ENCODE data around the gene TESK2.
"Not testable (repeated sequence)": the region's sequence is repeated elsewhere in the genome, so short reads cannot be mapped to it uniquely, and the experiment has no call there.

TESK2 gene, protein sequence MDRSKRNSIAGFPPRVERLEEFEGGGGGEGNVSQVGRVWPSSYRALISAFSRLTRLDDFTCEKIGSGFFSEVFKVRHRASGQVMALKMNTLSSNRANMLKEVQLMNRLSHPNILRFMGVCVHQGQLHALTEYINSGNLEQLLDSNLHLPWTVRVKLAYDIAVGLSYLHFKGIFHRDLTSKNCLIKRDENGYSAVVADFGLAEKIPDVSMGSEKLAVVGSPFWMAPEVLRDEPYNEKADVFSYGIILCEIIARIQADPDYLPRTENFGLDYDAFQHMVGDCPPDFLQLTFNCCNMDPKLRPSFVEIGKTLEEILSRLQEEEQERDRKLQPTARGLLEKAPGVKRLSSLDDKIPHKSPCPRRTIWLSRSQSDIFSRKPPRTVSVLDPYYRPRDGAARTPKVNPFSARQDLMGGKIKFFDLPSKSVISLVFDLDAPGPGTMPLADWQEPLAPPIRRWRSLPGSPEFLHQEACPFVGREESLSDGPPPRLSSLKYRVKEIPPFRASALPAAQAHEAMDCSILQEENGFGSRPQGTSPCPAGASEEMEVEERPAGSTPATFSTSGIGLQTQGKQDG

DNA sequence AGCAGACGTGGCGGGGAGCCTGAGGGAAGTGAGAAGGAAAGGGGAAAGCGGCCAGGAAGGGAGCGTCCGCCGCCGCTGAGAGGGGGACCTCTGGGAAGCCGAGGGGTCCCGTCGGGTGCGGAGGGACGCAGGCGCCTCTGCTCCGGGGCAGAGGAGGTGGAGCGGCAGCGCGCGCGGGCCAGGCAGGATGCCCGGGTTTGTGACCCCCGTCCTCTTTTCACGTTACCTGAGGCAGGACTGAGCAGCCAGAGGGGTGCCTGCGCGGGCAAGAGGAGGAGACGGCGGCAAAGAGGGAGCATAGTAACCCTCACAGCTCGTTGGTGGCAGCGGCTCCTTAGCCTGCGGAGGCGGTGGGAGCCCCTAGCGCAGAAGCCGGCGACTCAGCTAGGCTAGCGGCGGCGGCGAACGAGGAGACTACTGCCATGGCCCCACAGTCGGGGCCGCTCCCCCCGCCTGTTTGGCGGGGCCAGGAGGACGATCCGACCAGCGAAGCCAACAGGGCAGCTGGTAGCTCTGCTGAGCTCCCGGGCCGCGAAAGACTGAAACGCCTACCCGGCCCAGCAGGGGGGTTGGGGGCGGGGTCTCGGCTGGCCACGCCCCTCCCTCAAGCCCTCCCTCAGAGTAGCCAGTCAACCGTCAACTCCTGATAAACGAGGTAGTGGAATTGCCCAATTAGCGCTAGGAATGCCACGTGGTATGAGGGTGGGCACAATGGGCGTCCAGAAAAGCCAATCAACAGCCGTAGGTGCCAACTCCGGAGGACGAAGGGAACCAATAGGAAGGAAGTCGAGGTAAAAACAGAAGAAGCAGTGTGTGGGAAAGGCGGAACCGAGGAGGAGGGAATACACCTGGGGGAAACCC is at the start of gene TESK2:
Gene TESK2 (minus strand): TSS at position 538 of the 861 bp plus-strand sequence. CDS start 33,378 bp downstream, outside the sequence.
- DNase-seq, result peak; percentile 93 to 97

DNA sequence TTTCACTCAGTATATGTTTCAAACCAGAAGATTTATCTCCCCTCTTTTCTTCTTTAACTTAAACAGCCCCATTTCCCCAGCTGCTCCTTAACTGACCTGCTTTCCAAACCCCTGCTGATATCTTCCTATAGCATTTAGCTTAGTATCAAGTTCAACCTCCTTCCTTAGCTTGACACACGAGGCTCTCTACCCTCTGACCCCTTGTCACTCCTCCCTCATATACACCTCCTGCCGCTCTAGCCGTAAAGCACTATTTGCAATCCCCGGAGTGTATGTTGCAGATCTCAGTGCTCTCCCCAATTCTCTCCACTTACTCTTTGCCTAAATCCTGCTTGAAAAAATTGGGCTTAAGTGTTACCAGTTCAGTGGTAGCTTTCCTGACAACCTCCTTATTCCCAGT is 45.9 kb upstream of the TESK2 start:
- DNase-seq, result no peak

DNA sequence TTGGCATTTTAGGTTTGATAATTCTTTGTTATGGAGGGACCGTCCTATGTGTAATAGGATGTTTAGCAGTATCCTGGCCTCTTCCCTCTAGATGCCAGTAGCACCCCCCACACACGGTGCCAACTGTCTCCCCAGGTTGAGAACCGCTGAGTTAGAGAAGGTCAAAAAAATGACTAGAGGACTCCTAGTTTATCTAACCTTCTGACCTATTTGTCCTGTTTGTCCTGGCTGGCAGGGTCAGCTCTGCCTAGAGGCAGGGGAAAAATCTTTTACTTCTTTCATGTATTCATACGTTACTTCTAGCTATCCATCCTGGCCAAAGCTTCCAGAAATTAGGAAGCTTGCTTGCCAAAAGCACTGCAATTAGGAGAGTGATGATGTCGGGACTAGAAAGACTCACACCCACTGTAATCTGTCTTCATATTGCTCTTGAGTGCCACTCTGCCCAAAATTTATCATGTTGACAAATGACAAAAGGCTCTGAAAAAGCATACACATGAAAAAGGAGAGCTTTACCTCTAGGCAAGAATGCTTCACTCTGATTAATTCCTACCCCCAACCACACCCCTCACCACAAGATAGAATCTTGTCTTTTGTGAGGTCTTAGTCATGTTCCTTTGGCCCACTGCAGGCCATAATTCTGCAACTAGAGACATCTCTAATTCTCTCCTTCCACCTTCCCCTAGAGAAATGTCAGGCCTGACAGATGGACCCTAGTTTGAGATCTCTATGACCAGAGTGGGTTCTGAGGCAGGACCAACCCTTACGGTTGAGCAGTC is 45.2 kb upstream of the TESK2 start:
- no peak for DNase-seq

DNA sequence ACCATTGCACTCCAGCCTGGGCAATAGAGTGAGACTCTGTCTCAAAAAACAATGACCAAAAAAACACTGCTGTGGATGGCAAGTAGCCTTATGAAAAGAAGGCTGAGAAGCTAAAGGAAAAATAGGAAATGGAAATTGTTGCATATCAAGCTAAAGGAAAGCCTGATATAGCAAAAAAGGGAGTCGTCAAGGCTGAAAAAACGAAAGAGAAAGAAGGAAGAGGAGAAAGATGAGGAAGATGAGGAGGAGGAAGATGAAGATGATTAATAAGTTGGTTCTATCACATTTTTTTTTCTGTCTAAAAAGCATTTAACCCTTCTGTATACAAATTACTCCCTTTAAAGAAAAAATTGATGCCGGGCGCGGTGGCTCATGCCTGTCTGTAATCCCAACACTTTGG is 40.9 kb upstream of the TESK2 start:
- DNase-seq, result no peak

DNA sequence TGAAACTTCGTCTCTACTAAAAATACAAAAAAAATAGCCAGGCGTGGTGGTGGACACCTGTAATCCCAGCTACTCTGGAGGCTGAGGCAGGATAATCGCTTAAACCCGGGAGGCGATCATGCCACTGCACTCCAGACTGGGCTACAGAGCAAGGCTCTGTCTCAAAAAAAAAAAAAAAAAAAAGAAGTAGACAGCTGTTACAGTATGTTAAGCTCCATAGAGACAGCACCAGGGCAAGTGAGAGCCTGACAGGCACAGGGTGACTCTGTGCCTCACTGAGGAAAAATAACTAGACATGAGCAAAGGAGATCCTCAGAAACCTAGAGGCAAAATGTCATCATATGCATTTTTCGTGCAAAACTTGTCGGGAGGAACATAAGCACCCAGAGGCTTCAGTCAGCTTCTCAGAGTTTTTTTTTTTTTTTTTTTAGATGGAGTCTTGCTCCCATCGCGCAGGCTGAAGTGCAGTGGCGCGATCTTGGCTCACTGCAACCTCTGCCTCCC is 39.7 kb upstream of the TESK2 start:
- DNase-seq, result no peak

DNA sequence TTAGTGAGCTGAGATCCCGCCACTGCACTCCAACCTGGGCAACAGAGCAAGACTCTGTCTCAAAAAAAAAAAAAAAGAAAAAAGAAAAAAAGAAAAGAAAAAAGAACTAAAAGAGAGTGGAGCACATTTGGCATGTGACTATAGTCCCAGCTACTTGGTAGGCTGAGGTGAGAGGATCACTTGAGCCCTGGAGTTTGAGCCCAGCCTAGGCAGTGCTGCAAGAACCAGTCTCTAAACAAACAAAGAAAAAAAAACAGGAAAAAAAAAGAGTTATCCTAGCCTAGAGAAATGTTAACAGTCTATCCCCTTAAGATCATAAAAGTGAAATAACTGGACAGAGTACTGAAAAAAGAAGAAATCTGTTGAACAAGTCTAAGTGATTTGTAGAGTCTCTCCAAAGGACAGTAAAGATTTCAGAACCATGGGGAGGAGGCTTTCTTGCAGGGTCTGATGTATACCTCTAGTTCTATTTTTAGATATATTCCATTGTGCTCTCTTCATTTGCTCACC is 35.2 kb upstream of the TESK2 start:
- DNase-seq, result no peak

DNA sequence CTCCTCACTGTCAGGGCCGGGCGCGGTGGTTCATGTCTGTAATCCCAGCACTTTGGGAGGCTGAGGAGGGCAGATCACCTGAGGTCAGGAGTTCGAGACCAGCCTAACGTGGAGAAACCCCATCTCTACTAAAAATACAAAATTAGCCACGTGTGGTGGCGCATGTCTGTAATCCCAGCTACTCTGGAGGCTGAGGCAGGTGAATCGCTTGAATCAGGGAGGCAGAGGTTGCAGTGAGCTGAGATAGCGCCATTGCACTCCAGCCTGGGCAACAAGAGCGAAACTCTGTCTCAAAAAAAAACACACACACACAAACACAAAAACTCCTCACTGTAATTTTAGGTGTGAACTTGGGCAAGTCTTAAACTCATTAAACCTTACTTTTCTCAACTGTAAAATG is 33.0 kb upstream of the TESK2 start:
- DNase-seq, result not testable (repeated sequence)

DNA sequence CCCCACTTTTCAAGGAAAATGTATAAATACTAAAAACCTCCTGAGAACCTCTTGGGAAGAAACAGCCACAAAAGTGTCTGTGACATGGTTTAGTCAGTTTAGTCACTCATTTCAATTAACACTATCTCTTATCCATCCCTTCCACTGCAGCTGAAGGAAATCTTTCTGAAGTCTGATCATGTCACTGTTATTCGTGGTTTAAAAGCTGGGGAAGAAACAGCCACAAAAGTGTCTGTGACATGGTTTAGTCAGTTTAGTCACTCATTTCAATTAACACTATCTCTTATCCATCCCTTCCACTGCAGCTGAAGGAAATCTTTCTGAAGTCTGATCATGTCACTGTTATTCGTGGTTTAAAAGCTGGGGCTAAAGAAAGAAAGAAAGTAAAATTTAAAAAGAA is 32.6 kb upstream of the TESK2 start:
- DNase-seq, result not testable (repeated sequence)

DNA sequence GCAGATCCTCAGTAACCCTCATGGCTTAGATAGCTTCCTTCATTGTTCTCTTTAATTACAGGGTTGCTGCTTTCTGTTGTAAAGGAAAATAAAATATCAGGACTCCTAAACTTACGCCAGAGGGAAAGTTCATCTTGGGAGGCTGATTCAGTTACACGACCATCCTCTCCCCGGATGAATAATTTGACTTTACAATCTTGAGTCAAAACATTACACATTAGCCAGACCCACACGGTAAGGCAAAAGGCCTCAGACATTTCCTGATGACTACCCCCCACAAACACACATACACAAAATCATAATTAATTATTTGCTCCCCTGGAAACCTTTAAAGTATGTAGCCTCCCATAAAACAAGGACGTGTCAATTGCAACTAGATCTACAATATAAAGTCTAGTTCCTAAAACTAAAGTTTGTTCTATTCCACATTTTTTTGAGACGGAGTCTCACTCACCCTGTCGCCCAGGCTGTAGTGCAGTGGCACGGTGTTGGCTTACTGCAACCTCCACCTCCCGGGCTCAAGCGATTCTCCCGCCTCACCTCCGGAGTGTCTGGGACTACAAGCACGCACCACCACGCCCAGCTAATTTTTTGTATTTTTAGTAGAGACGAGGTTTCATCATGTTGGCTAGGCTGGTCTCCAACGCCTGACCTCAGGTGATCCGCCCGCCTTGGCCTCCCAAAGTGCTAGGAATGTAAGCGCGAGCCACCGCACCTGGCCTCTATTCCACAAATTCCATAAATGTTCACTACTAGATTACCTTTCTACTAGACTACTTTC is 31.6 kb upstream of the TESK2 start:
- no peak for DNase-seq

DNA sequence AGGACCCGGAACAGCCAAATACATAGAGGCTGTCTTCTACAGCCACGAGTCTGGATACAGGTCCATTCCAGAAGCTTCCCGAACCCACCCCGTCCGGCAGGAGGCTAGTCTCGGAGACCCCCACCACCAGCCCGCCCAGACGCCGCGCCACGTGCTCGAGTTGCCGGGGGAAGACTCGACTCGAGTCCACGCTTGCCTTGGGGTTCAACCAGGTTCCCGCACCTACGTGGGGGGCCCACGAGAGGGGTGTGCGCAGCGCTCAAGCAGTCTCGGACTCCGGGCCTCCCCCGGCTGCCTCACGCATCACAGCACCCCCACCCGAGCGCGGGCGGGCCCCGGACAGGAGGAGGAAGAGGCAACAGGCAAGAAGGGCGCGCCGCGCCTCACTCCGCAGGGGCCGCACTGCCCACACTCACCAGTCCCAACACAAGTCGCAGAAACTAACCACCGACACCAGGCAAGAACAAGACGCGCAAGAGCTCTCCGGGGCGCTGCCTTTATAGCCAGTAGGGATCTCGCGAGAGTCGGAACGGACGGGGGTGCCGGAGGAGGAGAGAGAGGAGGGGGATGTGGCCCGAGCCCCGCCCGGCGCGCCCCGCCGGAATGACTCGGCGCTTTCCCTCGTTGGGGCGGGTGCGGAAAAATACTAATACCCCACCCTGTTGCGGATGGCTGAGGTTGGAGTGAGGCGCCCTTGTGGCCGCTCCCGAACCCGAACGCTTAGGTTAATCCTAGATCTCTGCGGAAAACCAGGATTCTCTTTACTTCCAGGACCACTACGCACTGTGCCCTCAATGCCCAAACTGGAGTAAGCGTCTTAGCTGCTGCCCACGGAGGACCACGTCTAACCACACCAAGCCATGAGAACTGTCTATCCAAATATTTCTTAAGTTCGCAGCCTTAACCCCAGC is 30.7 kb upstream of the TESK2 start, which contains the start of gene PRDX1:
Gene PRDX1 (minus strand): TSS at position 472 of the 911 bp plus-strand sequence. CDS start 2,841 bp downstream, outside the sequence.
- peak; percentile 97 to 98 for DNase-seq

DNA sequence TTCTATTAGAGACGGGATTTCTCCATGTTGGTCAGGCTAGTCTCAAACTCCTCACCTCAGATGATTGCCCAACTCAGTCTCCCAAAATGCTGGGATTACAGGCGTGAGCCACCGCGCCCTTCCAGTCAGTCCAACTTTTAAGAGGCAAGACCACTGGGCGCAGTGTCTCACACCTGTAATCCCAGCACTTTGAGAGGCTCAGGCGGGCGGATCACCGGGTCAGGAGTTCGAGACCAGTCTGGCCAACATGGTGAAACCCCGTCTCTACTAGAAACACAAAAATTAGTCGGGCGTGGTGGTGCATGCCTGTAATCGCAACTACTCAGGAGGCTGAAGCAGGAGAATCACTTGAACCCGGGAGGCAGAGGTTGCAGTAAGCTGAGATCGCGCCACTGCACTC is 28.8 kb upstream of the TESK2 start:
- not testable (repeated sequence) for DNase-seq

DNA sequence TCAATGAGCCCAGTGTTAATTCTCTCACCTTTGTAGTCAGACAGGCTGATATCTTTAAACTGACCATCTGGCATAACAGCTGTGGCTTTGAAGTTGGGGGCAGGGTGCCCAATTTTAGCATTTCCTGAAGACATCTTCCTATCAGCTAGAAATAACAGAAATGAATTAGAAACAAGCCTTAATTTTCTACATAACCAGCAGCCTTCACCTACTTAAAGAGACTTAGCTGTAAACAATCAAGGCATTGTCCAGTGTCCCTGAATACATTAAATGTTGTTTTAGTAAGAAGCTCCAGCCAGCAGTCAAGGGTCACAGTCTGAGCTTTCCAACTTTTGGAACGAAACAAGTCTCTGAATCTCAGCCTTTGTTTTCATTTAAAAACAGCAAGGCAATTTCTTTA is 27.9 kb upstream of the TESK2 start:
- DNase-seq, result peak in 1 of 2 experiments; percentile 39

DNA sequence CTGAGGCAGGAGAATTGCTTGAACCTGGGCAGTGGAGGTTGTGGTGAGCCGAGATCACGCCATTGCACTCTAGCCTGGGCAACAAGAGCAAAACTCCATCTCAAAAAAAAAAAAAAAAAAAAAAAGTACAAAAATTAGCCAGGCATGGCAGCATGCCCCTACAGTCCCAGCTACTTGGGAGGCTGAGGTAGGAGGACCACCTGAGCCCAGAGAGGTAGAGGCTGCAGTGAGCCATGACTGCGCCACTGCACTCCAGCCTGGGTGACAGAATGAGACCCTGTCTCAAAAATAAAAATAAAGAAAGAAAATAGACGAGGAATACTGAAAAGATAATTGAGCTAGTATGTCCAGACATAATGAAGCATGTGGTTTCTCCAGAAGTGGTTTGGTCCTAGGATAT is 27.4 kb upstream of the TESK2 start:
- not testable (repeated sequence) for DNase-seq

DNA sequence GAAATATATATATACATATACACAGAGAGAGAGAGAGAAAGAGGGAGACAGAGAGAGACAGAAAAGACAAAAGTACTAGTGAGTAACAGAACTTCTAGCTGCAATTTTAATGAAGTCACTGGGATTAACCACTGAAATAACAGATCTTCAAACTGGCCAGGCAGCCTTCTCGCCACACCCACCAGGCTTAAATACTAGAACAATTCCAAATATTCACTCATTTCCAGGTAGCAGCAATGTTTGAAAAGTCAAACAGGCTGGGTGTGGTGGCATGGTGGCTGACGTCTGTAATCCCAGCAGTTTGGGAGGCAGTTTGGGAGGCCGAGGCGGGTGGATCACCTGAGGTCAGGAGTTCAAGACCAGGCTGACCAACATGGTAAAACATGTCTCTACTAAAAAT is 25.5 kb upstream of the TESK2 start:
- no peak for DNase-seq

DNA sequence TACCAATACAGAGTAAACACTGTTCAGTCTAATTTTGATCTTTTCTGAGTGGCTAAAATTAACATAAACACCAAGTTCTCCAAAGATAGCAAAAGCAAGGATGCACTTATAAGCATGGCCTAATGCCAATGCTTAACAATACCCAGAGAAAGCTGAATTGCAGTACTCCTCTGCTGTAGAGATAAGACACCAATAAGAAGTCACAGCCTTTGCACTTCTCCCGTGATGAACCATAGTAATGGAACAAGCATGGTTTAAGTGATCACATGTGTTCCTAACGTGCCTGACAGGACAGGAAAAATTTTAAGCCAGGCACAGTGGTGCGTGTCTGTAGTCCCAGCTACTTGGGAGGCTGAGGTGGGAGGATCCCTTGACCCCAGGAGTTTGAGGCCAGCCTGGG is 25.1 kb upstream of the TESK2 start:
- DNase-seq, result no peak

DNA sequence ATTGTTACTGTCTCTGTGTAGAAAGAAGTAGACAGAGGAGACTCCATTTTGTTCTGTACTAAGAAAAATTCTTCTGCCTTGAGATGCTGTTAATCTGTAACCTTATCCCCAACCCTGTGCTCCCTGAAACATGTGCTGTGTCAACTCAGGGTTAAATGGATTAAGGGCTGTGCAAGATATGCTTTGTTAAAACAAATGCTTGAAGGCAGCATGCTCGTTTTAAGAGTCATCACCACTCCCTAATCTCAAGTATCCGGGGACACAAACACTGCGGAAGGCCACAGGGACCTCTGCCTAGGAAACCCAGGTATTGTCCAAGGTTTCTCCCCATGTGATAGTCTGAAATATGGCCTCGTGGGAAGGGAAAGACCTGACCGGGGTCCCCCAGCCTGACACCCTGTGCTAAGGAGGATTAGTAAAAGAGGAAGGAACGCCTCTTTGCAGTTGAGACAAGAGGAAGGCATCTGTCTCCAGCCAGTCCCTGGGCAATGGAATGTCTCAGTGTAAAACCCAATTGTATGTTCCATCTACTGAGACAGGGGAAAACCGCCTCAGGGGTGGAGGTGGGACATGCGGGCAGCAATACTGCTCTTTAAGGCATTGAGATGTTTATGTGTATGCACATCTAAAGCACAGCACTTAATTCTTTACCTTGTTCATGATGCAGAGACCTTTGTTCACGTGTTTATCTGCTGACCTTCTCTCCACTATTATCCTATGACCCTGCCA is 22.7 kb upstream of the TESK2 start:
- DNase-seq, result not testable (repeated sequence)

DNA sequence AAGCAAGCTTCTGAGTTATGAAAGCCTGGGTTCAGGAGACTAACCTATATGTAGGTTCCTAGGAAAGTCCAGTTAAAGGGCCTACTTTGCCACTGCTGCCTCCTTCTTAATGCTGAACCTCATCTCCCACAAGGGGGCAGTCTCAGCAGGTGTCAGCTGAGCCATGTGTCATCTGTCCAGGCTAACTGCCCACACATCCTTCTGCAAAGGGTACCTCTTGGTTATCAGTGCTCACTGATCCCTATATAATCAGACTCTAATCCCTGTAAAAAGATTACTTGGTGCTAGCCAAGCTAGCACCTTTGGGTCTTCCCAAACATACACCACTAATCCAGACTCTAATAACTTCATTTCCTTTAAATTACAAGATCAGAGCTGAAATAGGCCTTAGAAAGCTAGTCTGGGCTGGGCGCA is 21.7 kb upstream of the TESK2 start:
- DNase-seq, result peak in 1 of 2 experiments; percentile 55

DNA sequence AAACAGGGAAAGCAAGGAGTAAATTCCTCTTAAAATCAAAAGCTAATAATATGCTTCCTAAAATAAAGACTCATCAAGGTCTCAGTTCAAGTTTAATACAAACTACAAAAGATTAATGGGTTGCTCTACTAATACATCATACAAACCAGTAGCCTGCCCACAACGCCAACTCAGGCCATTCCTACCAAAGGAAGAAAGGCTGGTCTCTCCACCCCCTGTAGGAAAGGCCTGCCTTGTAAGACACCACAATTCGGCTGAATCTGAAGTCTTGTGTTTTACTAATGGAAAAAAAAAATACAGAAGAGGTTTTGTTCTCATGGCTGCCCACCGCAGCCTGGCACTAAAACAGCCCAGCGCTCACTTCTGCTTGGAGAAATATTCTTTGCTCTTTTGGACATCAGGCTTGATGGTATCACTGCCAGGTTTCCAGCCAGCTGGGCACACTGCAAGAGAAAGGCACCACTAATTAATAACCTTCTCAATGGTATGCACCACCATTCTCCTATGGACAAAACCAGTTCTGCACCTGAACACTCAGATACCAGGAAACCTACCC is 20.1 kb upstream of the TESK2 start:
- no peak for DNase-seq

Measured in NCI-H446 (cell line).